Limb (tissue), 2 donors: Measurements from ENCODE around the gene MTHFR.

Experiments
- DNase-seq, 2 donors: peaks; one replicate each; pipeline ENCODE4 v3.0.0-alpha.2; 2016; ENCODE audit errors: extremely low spot score in 2 of 2

MTHFR gene

GRCh38 chr1:11805422-11806306 is at the start of gene MTHFR, which contains the start of gene CLCN6:
Gene MTHFR (minus strand): TSS chr1:11805964. CDS start chr1:11803116, 2,848 bp downstream.
Gene CLCN6 (plus strand): TSS chr1:11806191. CDS start chr1:11806263, 72 bp downstream.
- DNase-seq = peak; percentile 99

GRCh38 chr1:11855430-11855829 is 49.7 kb upstream of the MTHFR start:
- no peak for DNase-seq

DNA sequence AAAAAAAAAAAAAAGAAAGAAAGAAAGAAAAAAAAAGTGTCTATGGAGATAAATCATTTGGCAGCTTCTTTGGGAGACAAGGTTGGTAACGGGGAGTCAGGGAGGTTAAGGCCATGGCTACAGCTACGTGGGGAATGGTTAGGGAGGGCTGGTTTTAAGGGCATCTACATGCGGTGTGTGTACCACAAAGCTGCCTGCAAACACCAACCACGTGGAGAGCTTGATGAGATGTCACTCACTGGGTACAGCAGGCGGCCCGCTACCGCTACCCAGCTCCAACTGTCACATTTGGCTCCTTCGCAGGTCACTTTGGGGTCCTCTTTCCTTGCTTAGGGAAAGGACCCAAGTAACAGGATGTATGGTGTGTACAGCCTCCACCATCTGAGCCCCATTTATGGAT is 48.8 kb upstream of the MTHFR start:
- no peak for DNase-seq

GRCh38 chr1:11851180-11851579 is 45.4 kb upstream of the MTHFR start:
- no peak for DNase-seq

DNA sequence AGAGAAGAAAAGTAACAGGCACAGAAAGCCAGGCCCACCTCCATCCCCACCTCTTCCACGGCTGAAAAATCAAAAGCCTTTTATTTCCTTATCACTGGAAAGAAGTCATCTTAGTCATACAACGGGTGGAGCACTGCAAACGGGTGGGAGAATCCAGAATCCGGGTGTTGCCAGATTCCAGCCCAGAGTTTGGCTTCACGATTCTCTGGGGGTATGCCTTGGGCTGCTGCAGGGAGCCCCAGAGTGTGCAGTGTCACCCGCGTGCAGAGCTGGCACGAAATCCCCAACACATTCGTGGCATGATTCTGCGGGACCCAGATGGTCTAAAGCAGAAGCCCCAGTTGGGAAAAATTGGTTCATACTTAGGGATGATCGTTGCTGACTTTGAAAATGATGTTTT is 44.4 kb upstream of the MTHFR start:
- no peak for DNase-seq

- peak in 1 of 2 donors; percentile 7 for DNase-seq
These were observed 42.6 kb upstream of the MTHFR start for GRCh38 chr1:11848373-11848700.

GRCh38 chr1:11847667-11848372 is 42.1 kb upstream of the MTHFR start, which contains the start of gene NPPA:
Gene NPPA (minus strand): TSS chr1:11847783. CDS start chr1:11847684, 99 bp downstream.
- DNase-seq = peak; percentile 17 to 71

- DNase-seq = no peak
These were observed 40.0 kb upstream of the MTHFR start for GRCh38 chr1:11845641-11846335.

GRCh38 chr1:11842154-11843041 is 36.6 kb upstream of the MTHFR start:
- peak; percentile 39 to 63 for DNase-seq

GRCh38 chr1:11841245-11842153 is 35.7 kb upstream of the MTHFR start:
- DNase-seq = no peak

- DNase-seq = no peak
These were observed 34.3 kb upstream of the MTHFR start for GRCh38 chr1:11839727-11840705.

- peak; percentile 79 to 87 for DNase-seq
These were observed 32.8 kb upstream of the MTHFR start for GRCh38 chr1:11838349-11839272.

GRCh38 chr1:11837767-11838348 is 32.1 kb upstream of the MTHFR start:
- no peak for DNase-seq

GRCh38 chr1:11836955-11837766 is 31.4 kb upstream of the MTHFR start:
- no peak for DNase-seq

- DNase-seq = no peak
These were observed 29.9 kb upstream of the MTHFR start for GRCh38 chr1:11835441-11836225.
